Measurements from ENCODE around the gene NUP107.

- TF ChIP-seq OSR1 (CRISPR knock-in tag; IDR thresholded peaks at IDR 0.05): no peak
- no peak for TF ChIP-seq TOX (CRISPR knock-in tag; IDR thresholded peaks at IDR 0.05; ENCODE audit: borderline replicate concordance)
- TF ChIP-seq POU6F1 (CRISPR knock-in tag; IDR thresholded peaks at IDR 0.05; ENCODE audit: borderline replicate concordance, low read depth): no peak
- no peak for TF ChIP-seq ZFP30 (CRISPR knock-in tag; IDR thresholded peaks at IDR 0.05)
Observed at GRCh38 chr12:68667896-68668295, 18.9 kb upstream of the NUP107 start.
